Fibroblast of mammary gland (primary cell): ENCODE results near the gene RAB28.

Experiments used
- DNase-seq: peaks from one replicate; pipeline ENCODE4 v3.0.0-alpha.2; 2010; ENCODE audit warnings: low read depth
- H3K4me3 ChIP-seq: 2 replicates; pipeline ENCODE4 v1.5.1; 2011; ENCODE audit warnings: low read depth, mild to moderate bottlenecking, low read length, moderate library complexity; ENCODE audit not compliant: control insufficient read depth
- CTCF ChIP-seq: conservative IDR thresholded peaks from 2 replicates; pipeline ENCODE4 v1.5.1; 2011; ENCODE audit warnings: low read depth, low read length, inconsistent platforms; ENCODE audit not compliant: control insufficient read depth, insufficient read depth

Gene RAB28

GRCh38 chr4:13432453-13432852 is 51.7 kb downstream of the RAB28 start:
- no peak overlapping the region for H3K4me3 ChIP-seq
- DNase-seq, result no peak
- no peak for TF ChIP-seq CTCF

DNA sequence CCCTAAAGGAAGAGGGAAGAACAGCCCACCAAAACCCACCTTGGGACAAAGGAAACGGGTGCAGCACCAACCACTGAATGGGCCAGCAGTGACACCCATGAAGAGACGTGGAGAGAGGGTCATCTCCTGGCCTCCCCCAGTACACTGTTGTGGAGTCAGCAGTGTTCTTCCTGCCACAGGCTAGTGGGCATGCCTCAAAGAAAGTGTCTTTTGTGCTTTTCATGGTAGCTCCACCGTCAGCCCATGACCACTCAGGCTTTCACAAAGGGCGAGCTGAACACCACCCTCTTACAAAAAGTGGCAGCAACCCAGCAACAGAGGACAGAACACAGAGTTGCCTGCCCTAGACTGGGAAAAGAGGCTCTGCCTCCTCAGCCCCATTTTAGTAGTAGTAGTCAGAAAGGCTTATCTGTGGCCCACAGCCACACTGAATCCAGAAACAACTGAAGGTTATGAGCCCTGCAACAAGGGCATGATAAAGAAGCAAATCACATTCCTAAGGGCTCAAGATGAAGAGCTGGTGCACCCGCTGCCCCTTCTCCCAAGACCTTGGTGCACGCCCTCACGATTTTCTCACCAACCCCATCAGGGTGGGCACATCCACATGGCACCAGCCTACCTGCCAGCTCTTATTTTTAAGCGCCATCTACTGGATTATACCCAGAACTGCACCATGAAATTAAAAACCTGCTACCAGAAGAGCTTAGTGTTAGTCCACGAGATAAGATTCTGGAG is 53.1 kb downstream of the RAB28 start:
- TF ChIP-seq CTCF, result peak; percentile 30
- H3K4me3 ChIP-seq, result no peak overlapping the region
- no peak for DNase-seq

GRCh38 chr4:13427599-13428325 is 56.4 kb downstream of the RAB28 start:
- TF ChIP-seq CTCF, result no peak
- no peak overlapping the region for H3K4me3 ChIP-seq

GRCh38 chr4:13415068-13415785 is 68.9 kb downstream of the RAB28 start:
- no peak for DNase-seq
- TF ChIP-seq CTCF, result no peak
- no peak overlapping the region for H3K4me3 ChIP-seq

More at GRCh38 chr4:13427599-13428325, 56.4 kb downstream of the RAB28 start:
- no peak for DNase-seq

GRCh38 chr4:13413729-13414437 is 70.3 kb downstream of the RAB28 start:
- no peak for TF ChIP-seq CTCF
- H3K4me3 ChIP-seq, result no peak overlapping the region
- no peak for DNase-seq

DNA sequence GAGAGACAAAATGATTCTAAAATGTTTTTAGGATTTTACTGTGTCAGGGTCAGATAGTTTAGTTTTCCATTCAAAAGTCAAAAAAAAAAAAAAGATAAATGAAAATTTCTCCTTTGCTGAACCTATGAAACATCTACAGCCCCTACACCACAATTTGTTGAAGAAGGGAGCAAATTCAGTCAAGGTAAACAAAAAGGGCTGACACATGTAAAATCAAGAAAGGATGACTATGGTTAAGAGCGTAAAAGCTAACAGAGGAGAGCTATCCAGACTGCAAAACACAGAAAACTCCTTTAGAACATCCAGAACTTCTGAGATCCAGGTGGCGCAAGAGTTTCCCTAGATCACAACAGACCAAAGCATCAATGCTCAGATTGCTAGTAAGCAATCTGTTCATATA is 72.2 kb downstream of the RAB28 start:
- no peak for DNase-seq
- no peak for TF ChIP-seq CTCF
- H3K4me3 ChIP-seq, result no peak overlapping the region
